Kidney glomerular epithelial cell (primary cell): Measurements from ENCODE around the gene TRIO.
"Not testable (repeated sequence)": the region's sequence is repeated elsewhere in the genome, so short reads cannot be mapped to it uniquely, and the experiment has no call there.

Source experiments
- DNase-seq: peaks from one replicate; lab custom pipeline; 2025; lab: John Stamatoyannopoulos, UW

TRIO gene

GRCh38 chr5:14388741-14389140, 245.6 kb downstream of the TRIO start:
- DNase-seq, result no peak

GRCh38 chr5:14392552-14392951, 249.4 kb downstream of the TRIO start:
- DNase-seq, result not testable (repeated sequence)

DNA sequence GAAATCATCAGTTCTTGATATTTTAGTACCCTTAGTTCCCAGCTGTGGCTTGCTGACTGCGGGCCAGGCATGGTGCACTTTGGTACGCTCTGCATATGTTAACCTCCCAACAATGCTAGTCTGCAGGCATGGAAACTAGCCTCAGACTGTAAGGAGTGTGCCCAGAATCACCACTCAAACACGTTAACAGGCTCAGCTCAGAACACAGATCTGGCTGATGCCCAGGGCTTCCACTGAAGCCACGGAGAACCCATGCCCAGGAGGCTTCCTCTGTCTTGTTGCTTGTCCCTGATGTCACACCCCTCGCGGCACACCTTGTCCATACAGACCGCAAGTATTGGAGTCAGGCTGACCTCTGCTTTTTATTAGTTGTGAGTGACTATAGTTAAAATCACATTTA, 251.2 kb downstream of the TRIO start:
- no peak for DNase-seq

GRCh38 chr5:14395411-14395810, 252.3 kb downstream of the TRIO start:
- DNase-seq, result no peak

- DNase-seq, result no peak
These were observed 252.9 kb downstream of the TRIO start for GRCh38 chr5:14396066-14396465.

DNA sequence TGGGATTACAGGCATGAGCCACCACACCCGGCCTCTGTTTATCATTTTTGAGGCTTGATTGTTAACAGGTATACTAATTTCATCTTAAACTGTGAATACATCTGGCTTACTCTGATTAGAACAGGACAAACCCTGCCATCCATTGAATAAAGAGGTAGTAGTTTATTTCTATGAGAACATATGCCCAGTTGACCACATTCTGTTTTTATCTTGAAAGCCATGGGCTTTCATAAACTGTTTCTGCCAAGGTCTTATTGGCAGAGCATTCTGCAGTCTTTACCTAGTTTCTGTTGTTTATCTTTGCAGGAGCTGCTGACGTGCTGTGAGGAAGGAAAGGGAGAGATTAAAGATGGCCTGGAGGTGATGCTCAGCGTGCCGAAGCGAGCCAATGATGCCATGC, 253.6 kb downstream of the TRIO start:
- DNase-seq, result no peak

- DNase-seq, result peak; percentile 72
These were observed 254.6 kb downstream of the TRIO start for GRCh38 chr5:14397717-14398116.

GRCh38 chr5:14399054-14399692, 256.0 kb downstream of the TRIO start:
- peak; percentile 60 for DNase-seq

- DNase-seq, result peak; percentile 26
These were observed 256.9 kb downstream of the TRIO start for GRCh38 chr5:14400085-14400484.

GRCh38 chr5:14400611-14401010, 257.5 kb downstream of the TRIO start:
- no peak for DNase-seq

DNA sequence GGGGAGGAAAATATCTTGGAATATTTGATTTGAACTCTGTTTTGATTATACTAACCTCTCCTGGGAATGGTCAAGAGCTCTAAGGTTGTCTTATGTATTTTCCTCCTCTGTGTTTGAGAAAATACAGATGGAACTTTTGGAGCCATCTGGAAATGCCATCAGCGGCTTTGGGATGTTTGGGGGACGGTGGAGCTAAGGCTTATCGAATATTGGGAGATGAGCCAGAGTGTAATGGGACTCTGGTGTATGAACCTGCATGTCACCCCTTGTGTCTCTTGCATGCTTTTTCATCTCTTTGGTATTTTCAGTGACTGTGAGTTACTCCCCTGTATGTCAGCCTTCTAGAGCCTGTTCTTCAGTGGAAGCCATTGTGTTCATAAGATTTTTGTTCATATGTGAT, 258.5 kb downstream of the TRIO start:
- no peak for DNase-seq

- no peak for DNase-seq
These were observed 259.3 kb downstream of the TRIO start for GRCh38 chr5:14402424-14402823.

DNA sequence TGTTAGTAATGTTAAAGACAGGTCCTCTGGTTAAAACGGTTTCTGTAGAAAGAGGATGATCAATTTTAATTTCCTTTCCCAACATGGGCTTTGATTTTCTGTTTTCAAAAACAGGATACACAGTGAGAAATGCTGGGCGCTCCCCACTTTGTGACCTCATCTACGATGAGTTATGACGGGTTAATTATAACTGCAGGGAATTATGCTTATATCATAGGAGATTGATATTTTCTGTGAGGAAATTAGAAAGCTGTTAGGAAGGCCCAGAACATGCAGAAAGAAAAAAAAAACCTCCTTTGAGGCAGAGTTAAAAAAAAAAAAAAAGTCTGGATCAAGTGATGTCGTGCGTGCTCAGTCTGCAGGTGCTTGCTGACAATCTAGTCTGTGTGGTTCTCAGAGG, 261.6 kb downstream of the TRIO start:
- DNase-seq, result no peak

DNA sequence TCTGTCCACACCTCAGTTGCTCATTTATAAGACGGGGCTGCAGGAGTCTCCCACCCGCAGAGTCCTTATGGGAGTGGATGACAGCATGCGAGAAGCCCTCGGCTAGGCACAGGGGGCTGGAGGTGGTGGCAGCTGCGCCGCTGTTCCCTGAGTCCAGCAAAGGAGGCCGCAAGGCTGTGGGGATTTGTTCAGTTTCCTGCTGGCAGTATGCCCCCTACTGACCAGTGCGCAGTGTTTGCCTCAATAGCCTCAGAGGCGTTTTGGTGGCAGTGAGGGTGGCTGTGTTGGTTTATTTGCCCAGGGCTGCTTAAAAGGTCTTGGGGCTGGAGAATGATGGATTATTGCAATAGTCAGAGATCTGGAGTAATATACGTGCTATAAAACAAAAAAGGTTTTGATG, 262.1 kb downstream of the TRIO start:
- DNase-seq, result no peak

DNA sequence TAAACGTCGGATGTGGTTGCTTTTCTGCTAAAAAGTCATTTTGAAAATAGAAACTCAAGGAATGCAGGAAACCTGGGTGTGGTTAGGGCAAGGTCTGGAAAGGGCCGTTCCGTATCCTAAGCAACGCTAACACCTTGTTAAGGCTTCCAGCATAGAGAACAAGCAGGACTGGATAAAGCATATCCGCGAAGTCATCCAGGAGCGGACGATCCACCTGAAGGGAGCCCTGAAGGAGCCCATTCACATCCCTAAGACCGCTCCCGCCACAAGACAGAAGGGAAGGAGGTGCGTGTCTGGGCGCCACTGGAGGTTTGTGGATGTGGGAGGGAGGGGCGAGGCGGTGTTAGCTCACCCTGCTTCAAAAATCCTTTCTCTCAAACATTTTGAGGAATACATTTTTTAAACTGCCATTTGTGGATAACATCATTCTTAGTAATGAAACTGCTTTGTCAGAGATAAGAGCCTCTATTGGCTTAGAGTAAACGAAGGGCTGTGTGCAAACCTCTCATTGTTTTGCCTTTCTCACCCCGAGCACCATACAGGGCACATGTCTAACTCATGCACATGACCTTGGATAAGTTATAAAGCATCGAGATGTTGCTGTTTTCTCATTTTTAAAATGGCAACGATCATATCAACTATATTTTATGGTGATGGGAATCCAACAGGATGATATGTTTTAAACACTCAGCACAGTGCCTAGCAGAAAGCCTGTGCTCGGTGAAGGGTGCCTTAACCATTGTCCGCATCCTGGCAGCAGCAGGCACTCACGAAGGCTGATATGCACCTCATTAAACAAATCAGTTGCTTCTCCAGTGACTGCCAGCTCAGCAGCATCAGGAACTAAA, 262.8 kb downstream of the TRIO start:
- DNase-seq, result no peak

- DNase-seq, result peak; percentile 38
These were observed 263.4 kb downstream of the TRIO start for GRCh38 chr5:14406554-14406849.

DNA sequence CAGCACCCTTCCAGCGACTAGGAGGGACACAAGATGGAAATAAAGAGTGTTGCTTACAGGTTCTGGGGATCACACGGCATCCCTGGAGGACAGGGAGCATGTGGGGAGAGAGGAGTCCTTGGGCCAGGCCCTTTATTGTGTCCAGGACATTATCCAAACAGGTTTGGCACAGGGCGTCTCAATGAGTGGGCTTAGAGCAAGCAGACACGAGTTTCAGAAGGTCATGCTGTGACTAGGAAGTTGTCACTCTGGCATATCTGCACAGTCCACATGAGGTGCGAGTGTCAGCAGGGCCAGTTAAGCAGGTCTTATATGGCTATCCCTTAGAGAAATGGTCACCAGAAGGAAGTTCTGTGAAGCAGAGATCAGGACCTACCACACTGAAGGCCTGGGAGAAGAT, 263.9 kb downstream of the TRIO start:
- DNase-seq, result no peak

DNA sequence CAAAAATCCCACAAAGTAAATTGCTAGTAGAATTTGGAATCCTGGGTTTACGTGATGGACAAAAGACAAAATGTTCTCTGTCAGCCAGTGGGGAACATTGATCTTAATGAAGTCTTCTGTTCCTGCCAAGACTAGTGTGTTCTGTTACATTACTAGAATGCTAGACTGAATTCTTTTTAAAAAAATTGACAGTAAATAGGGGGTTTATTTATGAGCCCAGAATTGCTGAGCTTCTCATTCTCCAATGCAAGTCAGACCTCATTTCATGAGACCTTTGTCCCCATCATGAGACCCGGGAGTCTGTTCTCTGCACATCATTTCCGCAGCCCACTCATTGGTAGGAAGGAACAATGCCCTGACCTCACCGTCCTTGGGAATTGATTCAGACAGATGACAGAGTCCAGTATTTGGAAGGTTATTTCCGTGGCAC, 264.6 kb downstream of the TRIO start:
- DNase-seq, result no peak

DNA sequence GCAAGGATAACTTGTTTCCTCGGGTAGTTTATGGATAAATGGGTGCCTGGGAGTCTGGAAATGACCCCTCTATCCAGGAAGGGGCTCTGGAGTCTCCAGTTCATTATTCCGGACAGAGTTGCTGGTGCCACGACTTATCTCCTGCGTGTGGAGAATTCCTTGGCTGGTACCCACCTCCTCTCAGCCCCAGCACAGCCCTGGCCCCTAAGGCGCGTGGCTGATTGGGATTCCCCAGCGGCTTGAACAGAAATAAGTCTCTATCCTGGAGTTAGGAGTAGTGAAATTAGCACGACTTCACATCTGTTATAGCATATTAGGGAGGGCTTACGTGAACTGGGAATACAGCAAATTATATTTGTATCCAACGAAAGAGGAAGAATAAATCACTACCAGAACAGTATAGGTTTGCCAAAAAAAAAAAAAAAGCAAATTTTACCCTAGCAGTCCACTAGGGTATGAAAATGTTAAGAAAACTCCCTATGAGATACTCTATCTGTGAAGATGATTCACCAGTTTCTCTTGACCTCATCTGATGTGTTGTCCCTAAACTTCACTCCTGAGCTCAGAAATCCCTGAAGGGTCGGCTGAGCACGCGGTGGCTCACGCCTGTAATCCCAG, 265.9 kb downstream of the TRIO start:
- DNase-seq, result no peak

GRCh38 chr5:14410068-14410393, 266.9 kb downstream of the TRIO start:
- DNase-seq, result no peak

GRCh38 chr5:14410394-14411201, 267.5 kb downstream of the TRIO start:
- no peak for DNase-seq

DNA sequence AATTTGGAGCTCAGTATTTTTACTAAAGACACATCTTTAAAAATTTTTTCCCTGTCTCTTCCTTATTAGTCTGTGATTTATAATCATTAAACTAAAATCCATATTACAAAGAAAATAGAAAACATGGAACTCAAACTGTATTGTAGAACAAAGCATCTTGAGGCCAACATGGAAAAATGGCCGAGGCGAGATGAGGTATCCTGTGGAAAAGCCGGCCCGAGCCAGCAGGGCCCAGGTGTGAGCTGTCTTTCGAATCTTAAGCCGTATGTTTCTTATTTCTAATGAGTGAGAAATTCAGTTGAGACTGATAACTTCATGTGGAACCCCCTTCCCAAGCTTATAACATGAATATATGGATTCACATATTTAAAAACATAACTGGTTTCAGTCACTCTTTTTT, 268.1 kb downstream of the TRIO start:
- no peak for DNase-seq

GRCh38 chr5:14413331-14413750, 270.2 kb downstream of the TRIO start:
- no peak for DNase-seq
